SK-N-SH treated with all-trans-retinoic acid at 6 μM for 48 hours (cell line): ENCODE data around the gene DPP6.

Experiments used
- ARNTL ChIP-seq: fragments of 450-650 bp; formaldehyde crosslinking; IDR thresholded peaks from 2 replicates; pipeline ENCODE4 v1.5.0; 2020; ENCODE audit warnings: low read depth, mild to moderate bottlenecking, moderate library complexity, borderline replicate concordance
- CREB5 ChIP-seq: fragments of 250-450 bp; sonication (Bioruptor Pico); IDR thresholded peaks from 2 replicates; pipeline ENCODE4 v1.5.1; 2020; ENCODE audit warnings: low read depth, mild to moderate bottlenecking, moderate library complexity
- CSDC2 ChIP-seq: fragments of 250-450 bp; sonication (Bioruptor Pico); IDR thresholded peaks from 2 replicates; pipeline ENCODE4 v1.5.0; 2020; ENCODE audit warnings: mild to moderate bottlenecking, moderate library complexity
- OSR1 ChIP-seq: fragments of 250-450 bp; sonication (Bioruptor Pico); IDR thresholded peaks from 2 replicates; pipeline ENCODE4 v1.8.0; 2022; ENCODE audit warnings: moderate library complexity, mild to moderate bottlenecking, inconsistent platforms
- PATZ1 ChIP-seq: fragments of 250-450 bp; sonication (Bioruptor Pico); IDR thresholded peaks from 2 replicates; pipeline ENCODE4 v1.8.0; 2020; ENCODE audit warnings: mild to moderate bottlenecking, moderate library complexity, borderline replicate concordance
- TCF4 ChIP-seq: fragments of 250-450 bp; sonication (Bioruptor Pico); IDR thresholded peaks from 2 replicates; pipeline ENCODE4 v1.8.0; 2021; ENCODE audit warnings: mild to moderate bottlenecking, moderate library complexity, borderline replicate concordance
- TOX ChIP-seq: fragments of 250-450 bp; sonication (Bioruptor Pico); IDR thresholded peaks from 2 replicates; pipeline ENCODE4 v1.8.0; 2021; ENCODE audit warnings: mild to moderate bottlenecking, moderate library complexity, borderline replicate concordance
- ZFP3 ChIP-seq: fragments of 250-450 bp; sonication (Bioruptor Pico); IDR thresholded peaks from 2 replicates; pipeline ENCODE4 v1.5.0; 2020; ENCODE audit warnings: mild to moderate bottlenecking, moderate library complexity
- ZNF8 ChIP-seq: fragments of 450-650 bp; formaldehyde crosslinking; IDR thresholded peaks from 2 replicates; pipeline ENCODE4 v1.5.0; 2020; ENCODE audit warnings: mild to moderate bottlenecking, moderate library complexity

GRCh38 chr7:154304231-154304630, 252.0 kb downstream of the DPP6 start:
- no peak for TF ChIP-seq PATZ1 (CRISPR knock-in tag)
- no peak for TF ChIP-seq CSDC2 (CRISPR knock-in tag)
- no peak for TF ChIP-seq ARNTL (CRISPR knock-in tag)
- TF ChIP-seq TOX (CRISPR knock-in tag), result no peak
- no peak for TF ChIP-seq OSR1
- TF ChIP-seq TCF4, result no peak
- no peak for TF ChIP-seq CREB5 (CRISPR knock-in tag)
- no peak for TF ChIP-seq ZNF8 (CRISPR knock-in tag)
- TF ChIP-seq ZFP3, result no peak
